ENCODE measurements around the gene NOS3. TPM values are rescaled to one million over a fixed set of nuclear protein-coding genes. Genes with fewer than 3 reads are reported as not detected.

Gene NOS3
- total RNA-seq, 1 experiment from 2014 or later: 3.2 TPM

DNA sequence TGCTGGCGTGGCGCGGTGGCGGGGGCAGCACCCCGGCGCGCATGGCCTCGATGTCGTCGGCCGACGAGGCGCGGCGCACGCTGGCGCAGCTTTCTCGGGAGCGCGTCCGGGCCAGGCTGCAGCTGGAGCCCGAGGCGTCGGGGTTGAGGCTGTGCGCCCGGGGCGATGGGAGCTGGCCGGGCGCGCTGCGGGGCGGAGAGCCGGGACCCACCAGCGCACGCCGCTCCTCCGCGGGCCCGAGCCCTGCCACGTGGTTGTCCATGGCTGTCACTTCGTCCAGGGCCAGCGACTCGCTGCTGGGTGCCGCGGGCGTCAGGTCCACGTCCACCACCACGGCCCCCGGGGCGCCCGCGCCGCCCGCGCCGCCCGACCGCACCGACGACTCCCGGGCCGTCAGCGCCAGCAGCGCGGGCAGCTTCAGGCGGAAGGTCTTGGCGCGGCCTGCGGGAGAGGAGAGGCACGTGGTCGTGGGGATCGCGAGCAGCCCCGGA, 32.7 kb upstream of the NOS3 start:
- no peak for TF ChIP-seq EZH2 (IDR thresholded peaks at IDR 0.05; ENCODE audit: low read depth)
- TF ChIP-seq, protein P1, sequence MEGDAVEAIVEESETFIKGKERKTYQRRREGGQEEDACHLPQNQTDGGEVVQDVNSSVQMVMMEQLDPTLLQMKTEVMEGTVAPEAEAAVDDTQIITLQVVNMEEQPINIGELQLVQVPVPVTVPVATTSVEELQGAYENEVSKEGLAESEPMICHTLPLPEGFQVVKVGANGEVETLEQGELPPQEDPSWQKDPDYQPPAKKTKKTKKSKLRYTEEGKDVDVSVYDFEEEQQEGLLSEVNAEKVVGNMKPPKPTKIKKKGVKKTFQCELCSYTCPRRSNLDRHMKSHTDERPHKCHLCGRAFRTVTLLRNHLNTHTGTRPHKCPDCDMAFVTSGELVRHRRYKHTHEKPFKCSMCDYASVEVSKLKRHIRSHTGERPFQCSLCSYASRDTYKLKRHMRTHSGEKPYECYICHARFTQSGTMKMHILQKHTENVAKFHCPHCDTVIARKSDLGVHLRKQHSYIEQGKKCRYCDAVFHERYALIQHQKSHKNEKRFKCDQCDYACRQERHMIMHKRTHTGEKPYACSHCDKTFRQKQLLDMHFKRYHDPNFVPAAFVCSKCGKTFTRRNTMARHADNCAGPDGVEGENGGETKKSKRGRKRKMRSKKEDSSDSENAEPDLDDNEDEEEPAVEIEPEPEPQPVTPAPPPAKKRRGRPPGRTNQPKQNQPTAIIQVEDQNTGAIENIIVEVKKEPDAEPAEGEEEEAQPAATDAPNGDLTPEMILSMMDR (conservative IDR thresholded peaks at IDR 0.05): no peak
- ChIA-PET POLR2A (ENCODE audit: unreplicated experiment) (no interaction called here), CTCF (no interaction called here)
- BruUV-seq (replicated peaks): no TSS peak
- no peaks in the 10 kb centered on the region for H3F3A ChIP-seq (ENCODE audit: insufficient read depth, low read depth)
- intact Hi-C loops (cut with micrococcal nuclease; ENCODE audit: unreplicated experiment): no loop called here
- no peak overlapping the region for H3K4me3 ChIP-seq
- no peaks in the 10 kb centered on the region for H3K9me2 ChIP-seq (ENCODE audit: insufficient read depth)
- H3K79me2 ChIP-seq (ENCODE audit: low read depth): no peaks in the 10 kb centered on the region
- no peak overlapping the region for H3K27ac ChIP-seq
- H3K4me1 ChIP-seq (replicated peaks; ENCODE audit: insufficient read depth): no peaks in the 10 kb centered on the region
- no peaks in the 10 kb centered on the region for H3K9me3 ChIP-seq (ENCODE audit: insufficient read depth, low read depth)
- no peak overlapping the region for H2AFZ ChIP-seq
- H4K20me1 ChIP-seq (ENCODE audit: insufficient read depth): no peaks in the 10 kb centered on the region
- no peak overlapping the region for H3K4me2 ChIP-seq
- H3K27me3 ChIP-seq (ENCODE audit: insufficient read depth, low read depth): peaks cover 39% of the 10 kb centered on the region
- DNase-seq: no peak
- H3K36me3 ChIP-seq (ENCODE audit: low read depth): no peaks in the 10 kb centered on the region

DNA sequence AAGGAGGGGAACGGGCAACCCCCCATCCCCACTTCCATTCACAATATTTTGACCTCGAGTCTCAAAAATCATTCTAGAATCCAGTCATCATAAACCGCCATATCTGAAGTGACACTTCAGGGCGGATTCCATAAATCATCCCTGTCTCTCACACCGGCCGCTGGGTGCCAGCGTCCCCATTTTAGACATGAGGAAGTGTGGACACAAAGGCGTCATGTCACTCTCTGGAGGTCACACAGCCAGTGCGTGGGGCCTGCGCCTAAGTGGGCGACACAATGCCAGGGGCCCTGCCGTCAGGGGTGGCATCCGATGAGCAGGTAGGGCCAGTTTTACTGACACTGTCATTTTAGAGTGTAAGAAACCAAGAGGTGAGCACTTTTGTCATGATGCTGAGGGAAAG, 32.2 kb upstream of the NOS3 start:
- H4K20me1 ChIP-seq (ENCODE audit: insufficient read depth): no peaks in the 10 kb centered on the region
- H3K36me3 ChIP-seq (ENCODE audit: low read depth): no peaks in the 10 kb centered on the region
- H2AFZ ChIP-seq: no peak overlapping the region
- H3K9me3 ChIP-seq (ENCODE audit: insufficient read depth, low read depth): no peaks in the 10 kb centered on the region
- TF ChIP-seq EZH2 (IDR thresholded peaks at IDR 0.05; ENCODE audit: low read depth): no peak
- TF ChIP-seq, protein P1 (conservative IDR thresholded peaks at IDR 0.05): no peak
- H3K4me2 ChIP-seq: no peak overlapping the region
- no peak overlapping the region for H3K27ac ChIP-seq
- no peaks in the 10 kb centered on the region for H3K79me2 ChIP-seq (ENCODE audit: low read depth)
- no peaks in the 10 kb centered on the region for H3K9me2 ChIP-seq (ENCODE audit: insufficient read depth)
- intact Hi-C loops (cut with micrococcal nuclease; ENCODE audit: unreplicated experiment): no loop called here
- CTCF ChIA-PET: no interaction called here
- H3F3A ChIP-seq (ENCODE audit: insufficient read depth, low read depth): no peaks in the 10 kb centered on the region
- POLR2A ChIA-PET (ENCODE audit: unreplicated experiment): no interaction called here
- no TSS peak for BruUV-seq (replicated peaks)
- H3K27me3 ChIP-seq (ENCODE audit: insufficient read depth, low read depth): peaks cover 35% of the 10 kb centered on the region
- H3K4me3 ChIP-seq: no peak overlapping the region
- DNase-seq: no peak
- H3K4me1 ChIP-seq (replicated peaks; ENCODE audit: insufficient read depth): no peaks in the 10 kb centered on the region

DNA sequence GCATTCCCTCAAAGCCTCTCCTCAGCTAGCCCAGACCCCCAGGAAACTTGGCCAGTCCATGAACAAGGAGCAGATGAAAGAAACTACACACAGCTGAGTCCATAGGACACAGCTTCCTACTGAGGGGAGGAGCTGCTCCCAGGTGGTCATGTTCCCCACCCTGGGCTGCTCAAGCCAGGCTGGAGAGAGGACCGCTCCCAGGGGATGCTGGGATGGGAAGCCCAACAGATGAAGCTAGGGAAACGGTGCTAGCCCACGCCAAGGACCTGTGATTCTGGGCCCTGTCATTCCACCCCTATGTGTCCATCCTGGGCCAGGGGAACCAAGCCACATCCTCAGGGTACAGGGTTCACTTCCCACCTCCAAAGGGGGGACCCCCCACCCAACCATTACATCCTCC, 31.7 kb upstream of the NOS3 start:
- peaks cover 32% of the 10 kb centered on the region for H3K27me3 ChIP-seq (ENCODE audit: insufficient read depth, low read depth)
- TF ChIP-seq, protein P1 (conservative IDR thresholded peaks at IDR 0.05): no peak
- no peak for TF ChIP-seq EZH2 (IDR thresholded peaks at IDR 0.05; ENCODE audit: low read depth)
- H3K9me3 ChIP-seq (ENCODE audit: insufficient read depth, low read depth): no peaks in the 10 kb centered on the region
- no peak for DNase-seq
- H2AFZ ChIP-seq: no peak overlapping the region
- no peak overlapping the region for H3K4me2 ChIP-seq
- intact Hi-C loops (cut with micrococcal nuclease; ENCODE audit: unreplicated experiment): no loop called here
- H4K20me1 ChIP-seq (ENCODE audit: insufficient read depth): no peaks in the 10 kb centered on the region
- H3F3A ChIP-seq (ENCODE audit: insufficient read depth, low read depth): no peaks in the 10 kb centered on the region
- no TSS peak for BruUV-seq (replicated peaks)
- no peaks in the 10 kb centered on the region for H3K9me2 ChIP-seq (ENCODE audit: insufficient read depth)
- no peaks in the 10 kb centered on the region for H3K4me1 ChIP-seq (replicated peaks; ENCODE audit: insufficient read depth)
- no peak overlapping the region for H3K27ac ChIP-seq
- ChIA-PET CTCF (no interaction called here), POLR2A (ENCODE audit: unreplicated experiment) (interaction anchor here (0.6 kb wide), 1 partner anchor 70 kb away, joined by 3 read pairs; no protein-coding TSS in a partner anchor)
- H3K4me3 ChIP-seq: no peak overlapping the region
- no peaks in the 10 kb centered on the region for H3K36me3 ChIP-seq (ENCODE audit: low read depth)
- H3K79me2 ChIP-seq (ENCODE audit: low read depth): no peaks in the 10 kb centered on the region

Measured in PC-9 (cell line).